Loucy (cell line): ENCODE data around the gene SLC35F1.

Experiments used
- EZH2phosphoT487 ChIP-seq: fragments of 200-600 bp; IDR thresholded peaks from 2 replicates; pipeline ENCODE4 v1.6.1; 2018; ENCODE audit warnings: antibody characterized with exemption, mild to moderate bottlenecking, moderate library complexity, borderline replicate concordance
- TF ChIP-seq, protein P1 (sequence below): fragments of 200-600 bp; sonication (generic); conservative IDR thresholded peaks from 2 replicates; pipeline ENCODE4 v1.5.1; 2014; ENCODE audit warnings: mild to moderate bottlenecking, antibody characterized with exemption, low read length

DNA sequence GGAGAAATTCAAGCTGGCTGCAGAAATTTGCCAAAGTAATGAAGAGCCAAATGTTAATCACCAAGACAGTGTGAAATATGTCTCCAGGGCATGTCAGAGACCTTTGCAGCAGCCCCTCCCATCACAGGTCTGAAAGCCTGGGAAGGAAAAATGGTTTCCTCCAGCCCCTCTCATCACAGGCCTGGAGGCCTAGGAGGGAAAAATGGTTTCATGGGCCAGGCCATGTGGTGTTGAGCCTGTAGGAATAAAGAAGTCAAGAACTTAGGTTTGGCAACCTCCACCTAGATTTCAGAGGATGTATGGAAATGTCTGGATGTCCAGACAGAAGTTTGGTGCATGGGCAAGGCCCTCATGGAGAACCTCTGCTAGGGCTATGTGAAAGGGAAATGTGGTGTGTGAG lies 185.0 kb downstream of the SLC35F1 start:
- TF ChIP-seq, protein P1, sequence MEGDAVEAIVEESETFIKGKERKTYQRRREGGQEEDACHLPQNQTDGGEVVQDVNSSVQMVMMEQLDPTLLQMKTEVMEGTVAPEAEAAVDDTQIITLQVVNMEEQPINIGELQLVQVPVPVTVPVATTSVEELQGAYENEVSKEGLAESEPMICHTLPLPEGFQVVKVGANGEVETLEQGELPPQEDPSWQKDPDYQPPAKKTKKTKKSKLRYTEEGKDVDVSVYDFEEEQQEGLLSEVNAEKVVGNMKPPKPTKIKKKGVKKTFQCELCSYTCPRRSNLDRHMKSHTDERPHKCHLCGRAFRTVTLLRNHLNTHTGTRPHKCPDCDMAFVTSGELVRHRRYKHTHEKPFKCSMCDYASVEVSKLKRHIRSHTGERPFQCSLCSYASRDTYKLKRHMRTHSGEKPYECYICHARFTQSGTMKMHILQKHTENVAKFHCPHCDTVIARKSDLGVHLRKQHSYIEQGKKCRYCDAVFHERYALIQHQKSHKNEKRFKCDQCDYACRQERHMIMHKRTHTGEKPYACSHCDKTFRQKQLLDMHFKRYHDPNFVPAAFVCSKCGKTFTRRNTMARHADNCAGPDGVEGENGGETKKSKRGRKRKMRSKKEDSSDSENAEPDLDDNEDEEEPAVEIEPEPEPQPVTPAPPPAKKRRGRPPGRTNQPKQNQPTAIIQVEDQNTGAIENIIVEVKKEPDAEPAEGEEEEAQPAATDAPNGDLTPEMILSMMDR = no peak
- no peak for TF ChIP-seq EZH2phosphoT487
